Measurements from ENCODE around the gene GALC.

DNA sequence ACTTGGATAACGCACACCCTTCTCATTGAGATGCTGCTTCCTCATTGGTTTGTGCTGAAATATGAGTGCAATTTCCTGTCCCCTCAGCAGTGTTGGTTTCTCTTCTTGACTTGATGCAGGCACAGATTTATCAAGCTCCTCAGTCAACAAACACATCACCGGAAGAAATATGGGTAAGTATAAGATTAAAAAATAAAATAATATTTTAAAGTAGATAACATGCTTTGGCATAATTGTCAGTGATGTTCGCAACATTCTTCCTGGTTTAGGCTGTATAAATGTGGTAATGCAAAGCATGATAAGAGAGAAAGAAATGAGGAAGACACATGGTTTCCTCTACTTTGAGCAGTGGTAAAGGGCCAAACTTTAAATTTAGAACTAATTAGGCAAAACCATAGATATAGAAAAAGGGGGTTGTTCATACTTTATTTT, 12.1 kb upstream of the GALC start, which contains the start of gene GPR65:
- TF ChIP-seq CTCF (IDR thresholded peaks at IDR 0.05; ENCODE audit: insufficient read depth, low read depth, low read length) (no peak), EZH2 (IDR thresholded peaks at IDR 0.05; ENCODE audit: insufficient read depth, low read length) (no peak)

All from astrocyte (in vitro differentiated cells and primary cell).